ENCODE measurements around the gene MEMO1. TPM values are rescaled to one million over a fixed set of nuclear protein-coding genes. Genes with fewer than 3 reads are reported as not detected.
"Not testable (repeated sequence)": the region's sequence is repeated elsewhere in the genome, so short reads cannot be mapped to it uniquely, and the experiment has no call there.

MEMO1 gene
- total RNA-seq, 1 donor from 2014 or later = 41.9 TPM

GRCh38 chr2:31877008-31877407 lies 133.8 kb downstream of the MEMO1 start:
- intact Hi-C loops (cut with micrococcal nuclease) = no loop called here
- Histone ChIP-seq H3K4me3 (no peak overlapping the region), H3K36me3 (peaks cover 6% of the 10 kb centered on the region), H3K4me1 (peaks cover 5% of the 10 kb centered on the region), H3K27ac (replicated peaks) (no peak overlapping the region), H3K9me3 (replicated peaks) (no peaks in the 10 kb centered on the region), H3K27me3 (ENCODE audit: low read depth) (no peaks in the 10 kb centered on the region)
- DNase-seq = no peak
- TF ChIP-seq CTCF (IDR thresholded peaks at IDR 0.05; ENCODE audit: borderline replicate concordance) = no peak

GRCh38 chr2:31874071-31874470 lies 136.7 kb downstream of the MEMO1 start:
- no peak for TF ChIP-seq CTCF (IDR thresholded peaks at IDR 0.05; ENCODE audit: borderline replicate concordance)
- Histone ChIP-seq H3K9me3 (replicated peaks) (no peaks in the 10 kb centered on the region), H3K36me3 (no peaks in the 10 kb centered on the region), H3K27ac (replicated peaks) (no peak overlapping the region), H3K4me1 (peaks cover 3% of the 10 kb centered on the region), H3K4me3 (no peak overlapping the region), H3K27me3 (ENCODE audit: low read depth) (no peaks in the 10 kb centered on the region)
- intact Hi-C loops (cut with micrococcal nuclease) = no loop called here
- no peak for DNase-seq

- Histone ChIP-seq H3K9me3 (replicated peaks) (no peaks in the 10 kb centered on the region), H3K4me1 (no peaks in the 10 kb centered on the region), H3K27me3 (ENCODE audit: low read depth) (no peaks in the 10 kb centered on the region), H3K4me3 (no peak overlapping the region), H3K27ac (replicated peaks) (no peak overlapping the region), H3K36me3 (no peaks in the 10 kb centered on the region)
- DNase-seq = no peak
- intact Hi-C loops (cut with micrococcal nuclease) = no loop called here
- no peak for TF ChIP-seq CTCF (IDR thresholded peaks at IDR 0.05; ENCODE audit: borderline replicate concordance)
These were observed 145.6 kb downstream of the MEMO1 start for GRCh38 chr2:31865215-31865614.

DNA sequence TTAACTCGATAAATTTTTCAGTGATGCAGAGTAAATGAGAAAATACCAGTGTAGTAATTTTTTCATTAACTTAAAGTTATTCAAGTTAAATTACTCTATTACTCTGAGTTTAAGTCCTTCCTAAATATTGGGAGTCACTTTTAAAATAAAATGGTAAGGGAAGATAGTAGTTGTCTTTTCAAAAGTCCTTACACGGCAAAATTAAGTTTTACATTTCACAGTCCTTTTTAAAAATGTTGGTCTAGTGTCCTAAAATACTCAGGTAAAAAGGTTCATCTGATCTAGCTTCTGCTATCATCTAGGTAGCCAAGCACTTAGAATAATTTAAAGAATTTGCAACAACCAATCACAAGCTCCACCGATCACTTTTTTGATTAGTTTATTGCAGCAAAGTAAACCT lies 146.9 kb downstream of the MEMO1 start:
- Histone ChIP-seq H3K27me3 (ENCODE audit: low read depth) (no peaks in the 10 kb centered on the region), H3K27ac (replicated peaks) (no peak overlapping the region), H3K36me3 (no peaks in the 10 kb centered on the region), H3K9me3 (replicated peaks) (no peaks in the 10 kb centered on the region), H3K4me1 (no peaks in the 10 kb centered on the region), H3K4me3 (no peak overlapping the region)
- TF ChIP-seq CTCF (IDR thresholded peaks at IDR 0.05; ENCODE audit: borderline replicate concordance) = no peak
- DNase-seq = no peak
- intact Hi-C loops (cut with micrococcal nuclease) = no loop called here

- H3K4me1 ChIP-seq; H3K9me3 ChIP-seq (replicated peaks); DNase-seq; H3K27ac ChIP-seq (replicated peaks); H3K27me3 ChIP-seq (ENCODE audit: low read depth); H3K4me3 ChIP-seq; H3K36me3 ChIP-seq; intact Hi-C loops (cut with micrococcal nuclease): not testable (repeated sequence)
These were observed 147.7 kb downstream of the MEMO1 start for GRCh38 chr2:31863015-31863656.

DNA sequence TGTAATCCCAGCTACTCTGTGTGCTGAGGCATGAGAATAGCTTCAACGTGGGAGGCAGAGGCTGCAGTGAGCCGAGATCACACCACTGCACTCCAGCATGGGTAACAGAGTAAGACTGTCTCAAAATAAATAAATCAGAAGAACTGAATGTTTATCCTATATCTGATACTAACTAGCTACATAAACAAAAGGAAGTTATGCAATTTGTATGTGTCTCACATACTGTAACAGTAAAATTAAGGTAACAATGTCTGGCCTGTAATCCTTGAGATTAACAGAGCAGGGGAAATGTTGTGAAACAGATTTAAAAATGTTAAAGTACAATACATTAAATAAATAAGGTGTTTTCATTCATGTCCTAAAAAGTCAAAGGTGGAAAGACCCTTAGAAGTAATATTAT lies 150.8 kb downstream of the MEMO1 start:
- intact Hi-C loops (cut with micrococcal nuclease) = no loop called here
- Histone ChIP-seq H3K4me1 (no peaks in the 10 kb centered on the region), H3K4me3 (no peak overlapping the region), H3K9me3 (replicated peaks) (no peaks in the 10 kb centered on the region), H3K36me3 (no peaks in the 10 kb centered on the region), H3K27me3 (ENCODE audit: low read depth) (no peaks in the 10 kb centered on the region), H3K27ac (replicated peaks) (no peak overlapping the region)
- no peak for TF ChIP-seq CTCF (IDR thresholded peaks at IDR 0.05; ENCODE audit: borderline replicate concordance)
- DNase-seq = no peak

Measured in left ventricle myocardium inferior (tissue), 1 donor.